KOPT-K1 (cell line): Measurements from ENCODE around the gene IGF2BP3.

Source experiments
- H3K27ac ChIP-seq: fragments of 200-600 bp; sonication (generic); 2 replicates; pipeline ENCODE4 v1.5.1; 2016; ENCODE audit warnings: antibody characterized with exemption, mild to moderate bottlenecking, low read depth, low read length; ENCODE audit not compliant: poor library complexity, severe bottlenecking
- H3K36me3 ChIP-seq: fragments of 200-600 bp; sonication (generic); 2 replicates; pipeline ENCODE4 v1.5.1; 2017; ENCODE audit warnings: antibody characterized with exemption, mild to moderate bottlenecking, low read length, moderate library complexity; ENCODE audit not compliant: insufficient read depth
- H3K9me3 ChIP-seq: fragments of 200-600 bp; sonication (generic); 2 replicates; pipeline ENCODE4 v1.5.1; 2017; ENCODE audit warnings: antibody characterized with exemption, low read length, mild to moderate bottlenecking; ENCODE audit not compliant: insufficient read depth, poor library complexity, severe bottlenecking

Gene IGF2BP3

DNA sequence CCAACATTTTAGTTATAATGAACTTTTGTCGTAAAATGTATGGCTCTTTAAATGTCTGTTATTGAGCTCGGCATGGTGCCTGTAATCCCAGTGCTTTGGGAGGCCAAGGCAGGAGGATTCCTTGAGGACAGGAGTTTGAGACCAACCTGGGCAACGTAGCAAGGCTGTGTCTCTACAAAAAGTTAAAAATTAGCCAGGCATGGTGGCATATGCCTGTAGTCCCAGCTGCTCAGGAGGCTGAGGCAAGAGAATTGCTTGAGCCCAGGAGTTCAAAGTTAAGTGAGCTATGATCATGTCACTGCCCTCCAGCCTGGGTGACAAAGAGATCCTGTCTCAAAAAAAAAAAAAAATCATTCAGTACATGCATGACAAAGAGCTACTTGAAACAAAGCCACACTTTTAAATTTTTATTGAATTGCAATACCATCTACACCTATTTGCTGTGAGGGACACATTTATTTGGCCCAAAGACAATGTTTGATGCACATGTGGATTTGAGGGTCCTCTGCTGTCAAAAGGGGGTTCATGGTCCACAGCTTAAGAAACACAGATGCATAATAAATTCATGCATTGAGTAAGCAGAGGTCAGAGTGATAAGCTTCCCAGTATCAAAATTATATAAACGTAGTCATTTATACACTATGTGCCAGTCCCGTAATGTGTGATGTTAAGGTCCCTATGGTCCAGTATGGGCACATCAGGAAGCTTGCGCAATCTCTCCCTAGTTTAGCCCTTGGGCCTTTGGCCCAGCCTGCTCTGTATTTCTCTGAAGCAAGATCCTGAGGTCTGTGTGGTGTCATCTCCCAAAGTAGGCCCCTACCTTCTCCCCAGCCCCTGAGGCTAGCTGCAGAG, 175.5 kb downstream of the IGF2BP3 start:
- no peaks in the 10 kb centered on the region for H3K9me3 ChIP-seq
- H3K27ac ChIP-seq = no peak overlapping the region
- H3K36me3 ChIP-seq = no peaks in the 10 kb centered on the region

DNA sequence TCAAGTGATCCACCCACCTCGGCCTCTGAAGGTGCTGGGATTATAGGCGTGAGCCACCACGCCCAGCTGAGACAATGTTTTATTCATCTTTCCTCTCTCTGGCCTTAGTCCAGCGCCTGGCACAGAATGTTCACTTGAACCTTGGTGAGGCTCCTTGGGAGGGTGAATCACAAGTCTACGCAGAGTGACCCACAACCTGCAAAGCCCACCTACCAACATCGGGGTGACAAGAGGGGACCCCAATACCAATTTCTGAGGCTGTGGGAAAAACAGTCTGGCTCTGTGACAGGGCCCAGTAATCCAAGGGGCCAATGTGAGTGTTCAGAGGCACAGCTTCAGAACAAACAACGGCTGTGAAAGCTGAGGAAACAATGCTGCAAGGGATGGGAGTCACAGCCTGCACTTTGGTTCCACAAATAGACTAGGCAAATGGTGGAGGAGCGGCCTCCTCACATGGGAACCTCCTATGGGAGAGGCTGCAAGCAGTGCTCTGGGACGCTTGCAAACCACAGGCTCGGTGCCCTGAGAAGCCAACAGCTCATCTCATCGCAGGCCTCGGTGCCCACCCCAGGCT, 176.7 kb downstream of the IGF2BP3 start:
- no peak overlapping the region for H3K27ac ChIP-seq
- no peaks in the 10 kb centered on the region for H3K36me3 ChIP-seq
- H3K9me3 ChIP-seq = no peaks in the 10 kb centered on the region

DNA sequence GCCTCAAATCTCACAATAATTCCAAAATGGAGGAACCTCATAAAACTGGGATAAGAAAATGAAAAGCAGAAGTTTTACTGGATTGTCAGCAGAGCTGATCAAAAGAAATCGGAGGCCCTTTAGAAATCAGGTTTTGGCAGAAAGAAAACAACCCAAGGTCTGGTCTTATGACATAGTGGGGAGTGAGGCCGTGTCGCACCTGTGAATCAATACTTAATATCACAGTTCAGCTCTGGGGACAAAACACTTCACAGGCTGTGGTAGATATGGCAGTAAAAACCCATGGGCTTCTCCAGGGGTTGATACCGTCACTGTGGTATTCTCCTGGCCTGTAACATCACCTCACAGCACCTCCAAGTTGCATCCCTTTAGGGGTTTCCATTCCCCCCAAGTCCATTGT, 177.7 kb downstream of the IGF2BP3 start:
- no peak overlapping the region for H3K27ac ChIP-seq
- H3K36me3 ChIP-seq = no peaks in the 10 kb centered on the region
- no peaks in the 10 kb centered on the region for H3K9me3 ChIP-seq

DNA sequence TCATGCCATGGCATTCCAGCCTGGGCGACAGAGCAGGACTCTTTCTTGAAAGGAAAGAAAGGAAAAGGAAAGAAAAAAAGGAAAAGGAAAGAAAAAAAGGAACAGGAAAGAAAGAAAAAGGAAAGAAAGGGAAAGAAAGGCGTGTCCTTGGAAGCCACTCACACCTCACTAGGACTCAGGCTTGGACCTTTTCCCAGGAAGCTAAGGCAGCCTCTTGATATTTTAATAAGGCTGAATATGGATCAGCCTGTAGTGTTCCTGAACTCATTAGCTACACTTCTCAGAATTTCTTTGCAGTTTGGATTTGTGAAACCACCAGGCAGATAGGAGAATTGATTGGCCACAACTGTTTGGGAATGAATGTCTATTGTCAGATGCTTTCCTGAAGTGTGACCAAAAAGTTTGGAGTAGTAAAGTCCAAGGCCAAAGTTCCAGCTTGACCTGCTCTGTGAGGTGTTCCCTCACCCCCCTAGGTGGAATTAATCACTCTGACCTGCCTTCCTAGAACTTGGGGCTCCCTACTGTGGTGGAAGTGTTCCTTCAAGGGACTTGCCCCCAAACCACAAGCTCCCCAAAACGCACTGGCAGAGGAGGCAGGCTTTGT, 178.2 kb downstream of the IGF2BP3 start:
- no peak overlapping the region for H3K27ac ChIP-seq
- H3K9me3 ChIP-seq = no peaks in the 10 kb centered on the region
- no peaks in the 10 kb centered on the region for H3K36me3 ChIP-seq

DNA sequence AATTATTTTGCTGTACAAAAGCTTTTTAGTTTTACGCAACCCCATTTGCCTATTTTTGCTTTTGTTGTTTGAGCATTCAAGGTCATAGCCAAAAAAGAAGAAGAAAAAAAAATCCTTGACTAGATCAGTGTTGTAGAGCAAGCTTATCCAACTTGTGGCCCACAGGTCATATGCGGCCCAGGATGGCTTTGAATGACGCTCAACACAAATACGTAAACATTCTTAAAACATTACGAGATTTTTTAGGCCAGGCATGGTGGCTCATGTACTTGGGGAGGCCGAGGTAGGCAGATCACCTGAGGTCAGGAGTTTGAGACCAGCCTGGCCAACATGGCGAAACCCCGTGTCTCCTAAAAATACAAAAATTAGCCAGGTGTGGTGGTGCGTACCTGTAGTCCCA, 179.3 kb downstream of the IGF2BP3 start:
- Histone ChIP-seq H3K9me3 (no peaks in the 10 kb centered on the region), H3K36me3 (no peaks in the 10 kb centered on the region), H3K27ac (no peak overlapping the region)

DNA sequence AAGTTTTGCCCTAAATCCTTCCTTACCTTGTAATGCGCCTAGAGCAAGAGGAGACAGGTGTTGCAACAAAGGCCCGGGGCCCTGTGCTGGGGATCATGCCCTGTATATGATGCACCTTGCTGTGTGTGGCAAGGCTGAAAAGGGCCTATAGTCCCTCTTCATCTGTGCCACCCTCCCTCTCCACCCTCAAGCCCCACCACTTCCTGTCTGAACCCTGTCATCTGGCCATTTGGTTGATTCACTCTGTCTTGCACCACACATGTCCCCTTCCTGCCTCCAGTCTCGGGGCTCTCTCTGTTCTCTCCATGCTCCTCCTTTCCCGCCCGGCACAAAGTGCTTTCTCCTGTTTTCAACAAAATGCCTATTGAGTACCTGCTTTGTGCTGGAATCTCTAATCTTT, 182.7 kb downstream of the IGF2BP3 start:
- no peaks in the 10 kb centered on the region for H3K36me3 ChIP-seq
- no peak overlapping the region for H3K27ac ChIP-seq
- H3K9me3 ChIP-seq = no peaks in the 10 kb centered on the region

DNA sequence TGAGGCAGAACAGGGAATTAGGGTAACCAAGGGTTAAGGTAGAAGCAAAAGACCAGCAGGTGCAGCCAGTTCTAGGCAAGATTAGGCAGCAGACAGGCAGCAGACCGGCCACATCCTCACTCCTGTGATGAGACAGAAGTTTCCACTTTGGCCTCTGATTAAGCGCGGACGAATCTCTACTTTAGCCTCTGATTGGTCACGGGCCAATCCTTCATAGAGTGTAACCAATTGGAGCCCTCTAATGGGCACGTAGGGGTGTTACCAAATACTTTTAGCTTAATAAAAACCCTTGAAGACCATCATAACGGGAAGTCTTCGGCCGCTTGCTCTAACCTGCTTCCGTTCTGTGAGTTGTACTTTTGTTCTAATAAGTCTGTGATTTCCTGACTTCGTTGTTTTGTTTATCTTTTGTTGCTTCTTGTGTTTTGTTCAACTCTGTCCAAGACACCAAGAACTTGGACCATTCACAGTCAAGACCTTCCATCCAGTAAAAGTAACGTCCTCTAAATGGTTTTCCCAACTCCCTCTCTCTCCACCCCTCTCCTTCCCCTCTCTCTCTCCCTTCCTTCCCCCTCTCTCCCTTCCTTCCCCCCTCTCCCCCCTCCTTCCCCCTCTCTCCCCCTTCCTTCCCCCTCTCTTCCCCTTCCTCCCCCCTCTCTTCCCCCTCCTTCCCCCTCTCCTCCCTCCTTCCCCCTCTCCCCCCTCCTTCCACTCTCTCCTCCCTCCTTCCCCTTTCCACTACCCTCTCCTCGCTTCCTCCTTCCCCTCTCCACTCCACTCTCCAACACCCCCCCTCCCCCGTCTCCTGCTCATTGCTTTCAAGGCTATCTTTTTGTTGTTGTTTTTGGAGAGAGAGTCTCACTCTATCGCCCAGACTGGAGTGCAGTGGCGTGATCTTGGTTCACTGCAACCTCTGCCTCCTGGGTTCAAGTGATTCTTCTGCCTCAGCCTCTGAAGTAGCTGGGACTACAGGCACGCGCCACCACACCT, 184.3 kb downstream of the IGF2BP3 start:
- H3K9me3 ChIP-seq = no peaks in the 10 kb centered on the region
- no peaks in the 10 kb centered on the region for H3K36me3 ChIP-seq
- H3K27ac ChIP-seq = no peak overlapping the region

DNA sequence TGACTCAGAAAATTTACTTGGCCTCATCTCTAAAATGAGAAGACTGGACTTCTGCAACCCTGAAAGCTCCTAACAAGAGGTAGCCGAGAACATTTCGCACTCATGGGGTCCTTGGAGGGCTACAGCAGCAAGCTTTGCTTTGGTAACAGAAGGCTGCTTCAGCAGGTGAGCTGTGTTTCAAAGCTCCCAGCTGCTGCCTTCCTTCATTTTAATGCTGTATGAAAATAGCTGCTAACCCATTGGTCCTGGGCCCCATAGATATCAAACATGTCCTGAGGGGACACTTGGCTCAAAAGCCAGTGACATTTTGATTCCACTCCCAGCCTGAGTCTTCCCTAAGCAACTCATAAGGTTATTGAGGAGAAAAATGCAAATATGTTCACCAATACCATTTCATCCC, 185.4 kb downstream of the IGF2BP3 start:
- Histone ChIP-seq H3K36me3 (no peaks in the 10 kb centered on the region), H3K27ac (no peak overlapping the region), H3K9me3 (no peaks in the 10 kb centered on the region)

DNA sequence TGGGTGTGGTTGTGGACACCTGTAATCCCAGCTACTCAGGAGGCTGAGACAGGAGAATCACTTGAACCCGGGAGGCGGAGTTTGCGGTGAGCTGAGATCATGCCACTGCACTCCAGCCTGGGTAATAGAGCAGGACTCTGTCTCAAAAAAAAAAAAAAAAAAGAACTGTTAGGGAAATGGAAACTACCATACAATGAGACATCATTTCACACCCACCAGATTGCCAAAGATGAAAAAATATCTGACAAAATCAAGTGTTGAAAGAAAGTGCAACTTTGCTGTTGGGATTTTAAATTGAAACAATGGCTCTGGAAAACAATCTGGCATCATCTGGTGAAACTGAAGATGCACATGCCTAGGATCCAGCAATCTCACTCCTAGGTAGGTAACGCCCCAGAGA, 187.2 kb downstream of the IGF2BP3 start:
- Histone ChIP-seq H3K36me3 (no peaks in the 10 kb centered on the region), H3K9me3 (no peaks in the 10 kb centered on the region), H3K27ac (no peak overlapping the region)

DNA sequence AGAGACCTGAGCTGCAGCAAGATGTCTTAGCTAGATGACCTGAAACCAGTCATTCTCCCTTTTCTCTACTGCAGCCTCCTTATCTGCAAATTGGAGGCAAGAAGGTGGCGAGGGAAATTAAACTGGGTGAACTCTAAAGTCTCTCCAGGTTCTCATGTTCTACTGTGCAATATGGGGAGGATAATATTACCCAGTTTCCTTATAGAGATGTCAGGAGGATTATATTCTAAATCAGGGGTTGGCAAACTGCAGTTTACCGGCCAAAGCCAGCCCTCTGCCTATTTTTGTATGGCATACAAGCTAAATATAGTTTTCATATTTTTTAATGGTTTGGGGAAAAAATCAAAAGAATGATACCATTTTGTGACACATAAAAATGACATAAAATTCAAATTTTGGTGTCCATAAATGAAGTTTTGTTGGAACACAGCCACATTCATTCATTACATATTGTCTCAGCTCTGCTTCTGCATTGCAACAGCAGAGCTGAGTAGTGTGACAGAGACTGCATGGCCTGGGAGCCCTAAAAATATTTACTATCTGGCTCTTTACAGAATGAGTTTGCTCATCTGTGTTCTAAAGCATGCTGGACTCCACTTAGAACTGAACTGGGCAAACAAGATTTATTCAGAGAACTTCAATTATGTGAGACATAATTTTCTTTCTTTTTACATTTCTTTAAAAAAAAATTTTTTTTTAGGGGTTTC, 190.3 kb downstream of the IGF2BP3 start:
- Histone ChIP-seq H3K36me3 (no peaks in the 10 kb centered on the region), H3K9me3 (no peaks in the 10 kb centered on the region), H3K27ac (no peak overlapping the region)

DNA sequence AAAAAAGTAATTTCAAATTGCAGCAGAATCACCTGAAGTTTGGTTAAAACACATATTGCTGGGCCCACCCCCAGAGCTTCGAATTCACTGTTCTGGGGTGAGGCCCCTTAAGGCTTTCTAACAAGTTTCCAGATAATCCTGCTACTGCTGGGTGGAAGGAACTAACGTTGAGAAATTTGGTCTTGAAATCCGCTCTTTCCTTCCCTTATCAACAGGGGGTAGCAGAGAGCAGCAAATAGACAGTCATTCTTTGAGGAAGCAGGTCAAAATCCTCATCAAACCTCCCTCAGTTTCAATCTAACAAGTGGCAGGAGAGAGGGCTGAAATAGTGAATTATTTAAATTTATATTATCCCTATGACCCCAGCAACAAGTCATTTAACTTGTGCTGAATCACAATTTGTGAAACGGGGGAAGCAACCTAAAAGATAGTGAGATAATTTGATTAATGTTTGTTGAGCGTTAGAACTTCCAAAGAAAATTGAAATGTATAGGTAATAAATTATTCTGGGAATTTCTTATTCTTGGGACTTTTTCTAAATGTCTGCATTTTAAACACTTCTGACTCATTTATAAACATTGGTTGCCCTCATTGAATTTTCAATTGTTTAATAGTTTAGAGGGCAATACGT, 192.8 kb downstream of the IGF2BP3 start:
- Histone ChIP-seq H3K27ac (no peak overlapping the region), H3K9me3 (no peaks in the 10 kb centered on the region), H3K36me3 (no peaks in the 10 kb centered on the region)

DNA sequence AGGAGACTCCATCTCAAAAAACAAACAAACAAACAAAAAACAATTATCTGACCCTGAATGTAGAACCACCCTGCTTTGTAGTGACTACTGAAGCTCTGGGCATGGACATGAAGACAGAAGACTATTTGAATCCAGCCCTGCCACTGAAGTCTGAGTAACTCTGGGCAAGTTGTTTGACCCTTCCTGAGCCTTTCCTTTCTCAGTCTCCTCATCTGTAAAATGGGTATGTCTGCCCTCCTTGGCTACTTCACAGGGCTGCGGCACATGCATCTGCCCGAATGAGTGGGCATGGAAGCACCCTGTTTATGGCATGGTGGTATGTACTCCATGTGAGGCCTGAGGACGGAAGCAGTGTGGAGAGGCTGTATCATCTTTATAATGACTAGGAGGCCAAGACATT, 193.3 kb downstream of the IGF2BP3 start:
- Histone ChIP-seq H3K9me3 (no peaks in the 10 kb centered on the region), H3K27ac (no peak overlapping the region)

DNA sequence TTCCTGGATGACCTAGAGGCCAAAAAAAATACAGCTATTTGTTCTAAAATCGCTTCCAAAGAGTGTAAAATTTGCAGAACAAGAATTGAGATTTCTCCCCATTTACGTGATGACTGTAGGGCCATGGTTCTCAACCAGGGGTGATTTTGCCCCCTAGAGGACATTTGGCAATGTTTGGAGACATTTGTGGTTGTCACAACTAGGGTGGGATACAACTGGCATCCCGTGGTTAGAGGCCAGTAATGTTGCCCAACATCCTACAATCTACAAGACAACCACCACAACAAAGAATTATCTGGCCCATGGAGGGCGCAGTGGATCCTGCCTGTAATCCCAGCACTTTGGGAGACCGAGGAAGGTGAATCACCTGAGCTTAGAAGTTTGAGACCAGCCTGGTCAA, 193.9 kb downstream of the IGF2BP3 start:
- no peaks in the 10 kb centered on the region for H3K9me3 ChIP-seq
- no peak overlapping the region for H3K27ac ChIP-seq
- no peaks in the 10 kb centered on the region for H3K36me3 ChIP-seq

More for the DNA sequence above, 193.3 kb downstream of the IGF2BP3 start:
- no peaks in the 10 kb centered on the region for H3K36me3 ChIP-seq

DNA sequence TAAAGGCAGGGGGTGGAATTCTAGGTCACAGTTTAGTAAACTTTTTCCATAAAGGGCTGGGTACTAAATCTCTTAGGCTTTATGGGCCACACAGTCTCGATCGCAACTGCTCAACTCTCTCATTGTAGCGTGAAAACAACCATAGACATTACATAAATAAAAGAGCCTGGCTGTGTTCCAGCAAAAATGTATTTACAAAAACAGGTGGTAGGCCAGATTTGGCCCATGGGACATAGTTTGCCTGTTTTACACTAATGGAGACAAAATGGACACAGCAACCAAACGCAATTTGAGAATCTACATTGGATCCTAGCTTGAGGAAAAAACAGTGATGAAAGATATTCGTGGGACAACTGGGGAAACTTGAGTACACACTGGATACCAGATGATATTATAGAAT, 194.4 kb downstream of the IGF2BP3 start:
- no peaks in the 10 kb centered on the region for H3K36me3 ChIP-seq
- no peak overlapping the region for H3K27ac ChIP-seq
- H3K9me3 ChIP-seq = no peaks in the 10 kb centered on the region
